Skeletal muscle tissue (tissue), 4 donors: ENCODE results near the gene NAT9. TPM values are rescaled to one million over a fixed set of nuclear protein-coding genes. Genes with fewer than 3 reads are reported as not detected.
A peak's percentile ranks its signal among the peaks of the same experiment; 100 is the strongest.

Experiments used
- H3K27ac ChIP-seq: one replicate; pipeline ENCODE4 v1.7.0; 2013; ENCODE audit warnings: mild to moderate bottlenecking, low read depth, low read length, inconsistent platforms
- H3K27me3 ChIP-seq, 3 donors: one replicate each; pipeline ENCODE4 v1.7.0; 2013; ENCODE audit warnings: low read length in 3 of 3; ENCODE audit not compliant: control insufficient read depth in 3 of 3, insufficient read depth in 3 of 3
- H3K36me3 ChIP-seq, 3 donors: one replicate each; pipeline ENCODE4 v1.7.0; 2013; ENCODE audit warnings: low read length in 3 of 3; ENCODE audit not compliant: control insufficient read depth in 3 of 3, insufficient read depth in 3 of 3
- H3K4me1 ChIP-seq, 3 donors: one replicate each; pipeline ENCODE4 v1.7.0; 2013; ENCODE audit warnings: low read length in 3 of 3, mild to moderate bottlenecking in 3 of 3; ENCODE audit not compliant: control insufficient read depth in 3 of 3, insufficient read depth in 3 of 3
- H3K4me3 ChIP-seq, 3 donors: one replicate each; pipeline ENCODE4 v1.7.0; 2013; ENCODE audit warnings: low read length in 3 of 3
- H3K9ac ChIP-seq, 3 donors: one replicate each; pipeline ENCODE4 v1.7.0; 2013; ENCODE audit warnings: low read length in 3 of 3, mild to moderate bottlenecking in 3 of 3, moderate library complexity in 2 of 3, low read depth in 1 of 3
- H3K9me3 ChIP-seq, 3 donors: one replicate each; pipeline ENCODE4 v1.7.0; 2013; ENCODE audit warnings: low read length in 3 of 3; ENCODE audit not compliant: control insufficient read depth in 3 of 3
- total RNA-seq: library from RNA; depleted of rRNA; stranded (reverse); fragments of >200 nt; gene quantifications from one replicate; pipeline ENCODE4 v1.2.3, GENCODE V29; 2014
- donor health status: Osteomylitis.

NAT9 gene
- total RNA-seq, 1 donor from 2014 or later: 17.7 TPM

GRCh38 chr17:74764751-74765286, 11.3 kb downstream of the NAT9 start:
- peaks cover 0 to 4% (median 0%) of the 10 kb centered on the region in 3 donors for H3K36me3 ChIP-seq
- H3K4me1 ChIP-seq: peaks cover 20 to 29% (median 24%) of the 10 kb centered on the region in 3 donors
- no peaks in the 10 kb centered on the region for H3K27me3 ChIP-seq
- H3K27ac ChIP-seq: no peak overlapping the region
- H3K9me3 ChIP-seq: no peaks in the 10 kb centered on the region
- H3K4me3 ChIP-seq: no peak overlapping the region
- H3K9ac ChIP-seq: no peak overlapping the region

GRCh38 chr17:74763565-74764387, 12.4 kb downstream of the NAT9 start:
- Histone ChIP-seq H3K9me3 (no peaks in the 10 kb centered on the region), H3K27ac (no peak overlapping the region), H3K36me3 (peaks cover 0 to 3% (median 0%) of the 10 kb centered on the region in 3 donors), H3K4me3 (no peak overlapping the region), H3K4me1 (peaks cover 26 to 35% (median 31%) of the 10 kb centered on the region in 3 donors), H3K27me3 (no peaks in the 10 kb centered on the region), H3K9ac (peak overlapping the region in 1 of 3 donors; percentile 16)

- no peaks in the 10 kb centered on the region for H3K9me3 ChIP-seq
- peaks cover 0 to 1% (median 0%) of the 10 kb centered on the region in 3 donors for H3K36me3 ChIP-seq
- no peak overlapping the region for H3K9ac ChIP-seq
- H3K27me3 ChIP-seq: no peaks in the 10 kb centered on the region
- H3K4me3 ChIP-seq: no peak overlapping the region
- no peak overlapping the region for H3K27ac ChIP-seq
- peaks cover 31 to 35% (median 33%) of the 10 kb centered on the region in 3 donors for H3K4me1 ChIP-seq
These were observed 14.2 kb downstream of the NAT9 start for GRCh38 chr17:74761931-74762330.

- Histone ChIP-seq H3K9ac (no peak overlapping the region), H3K4me3 (no peak overlapping the region), H3K27me3 (no peaks in the 10 kb centered on the region), H3K4me1 (peaks cover 33 to 35% (median 34%) of the 10 kb centered on the region in 3 donors), H3K27ac (no peak overlapping the region), H3K36me3 (peaks cover 0 to 1% (median 0%) of the 10 kb centered on the region in 3 donors), H3K9me3 (no peaks in the 10 kb centered on the region)
These were observed 14.7 kb downstream of the NAT9 start for GRCh38 chr17:74761419-74761818.

GRCh38 chr17:74760404-74761105, 15.6 kb downstream of the NAT9 start:
- H3K4me3 ChIP-seq: no peak overlapping the region
- no peaks in the 10 kb centered on the region for H3K9me3 ChIP-seq
- no peaks in the 10 kb centered on the region for H3K27me3 ChIP-seq
- H3K27ac ChIP-seq: no peak overlapping the region
- peak overlapping the region in 1 of 3 donors; percentile 33 for H3K9ac ChIP-seq
- H3K4me1 ChIP-seq: peaks cover 33 to 35% (median 34%) of the 10 kb centered on the region in 3 donors
- peaks cover 0 to 1% (median 0%) of the 10 kb centered on the region in 3 donors for H3K36me3 ChIP-seq

- no peak overlapping the region for H3K27ac ChIP-seq
- no peak overlapping the region for H3K4me3 ChIP-seq
- peaks cover 0 to 1% (median 0%) of the 10 kb centered on the region in 3 donors for H3K36me3 ChIP-seq
- H3K9ac ChIP-seq: no peak overlapping the region
- peaks cover 33 to 35% (median 34%) of the 10 kb centered on the region in 3 donors for H3K4me1 ChIP-seq
- no peaks in the 10 kb centered on the region for H3K27me3 ChIP-seq
- no peaks in the 10 kb centered on the region for H3K9me3 ChIP-seq
These were observed 16.2 kb downstream of the NAT9 start for GRCh38 chr17:74759941-74760340.

GRCh38 chr17:74759243-74759801, 16.8 kb downstream of the NAT9 start:
- H3K4me3 ChIP-seq: no peak overlapping the region
- H3K4me1 ChIP-seq: peaks cover 33 to 35% (median 34%) of the 10 kb centered on the region in 3 donors
- H3K27me3 ChIP-seq: no peaks in the 10 kb centered on the region
- no peaks in the 10 kb centered on the region for H3K9me3 ChIP-seq
- H3K9ac ChIP-seq: peak overlapping the region in 1 of 3 donors; percentile 10
- H3K27ac ChIP-seq: no peak overlapping the region
- peaks cover 0 to 1% (median 0%) of the 10 kb centered on the region in 3 donors for H3K36me3 ChIP-seq

- H3K4me3 ChIP-seq: no peak overlapping the region
- H3K9ac ChIP-seq: no peak overlapping the region
- H3K9me3 ChIP-seq: no peaks in the 10 kb centered on the region
- H3K27me3 ChIP-seq: no peaks in the 10 kb centered on the region
- H3K27ac ChIP-seq: no peak overlapping the region
- H3K4me1 ChIP-seq: peaks cover 33 to 35% (median 34%) of the 10 kb centered on the region in 3 donors
- H3K36me3 ChIP-seq: peaks cover 0 to 1% (median 0%) of the 10 kb centered on the region in 3 donors
These were observed 17.3 kb downstream of the NAT9 start for GRCh38 chr17:74758848-74759168.

- H3K4me3 ChIP-seq: no peak overlapping the region
- H3K9me3 ChIP-seq: no peaks in the 10 kb centered on the region
- H3K36me3 ChIP-seq: peaks cover 0 to 1% (median 0%) of the 10 kb centered on the region in 3 donors
- H3K27ac ChIP-seq: no peak overlapping the region
- H3K27me3 ChIP-seq: no peaks in the 10 kb centered on the region
- H3K4me1 ChIP-seq: peaks cover 33 to 35% (median 34%) of the 10 kb centered on the region in 3 donors
- H3K9ac ChIP-seq: peak overlapping the region in 1 of 3 donors; percentile 43
These were observed 18.0 kb downstream of the NAT9 start for GRCh38 chr17:74757931-74758847.
